GM23338 (cell line): ENCODE measurements around the gene SYVN1. TPM values are rescaled to one million over a fixed set of nuclear protein-coding genes. Genes with fewer than 3 reads are reported as not detected.
A peak's percentile ranks its signal among the peaks of the same experiment; 100 is the strongest.

Experiments
- ATAC-seq: fragments of 200-7000 bp; cut with Tn5 transposase; 3 replicates; pipeline ENCODE4 v1.9.1; 2020
- DNase-seq: peaks from one replicate; pipeline ENCODE4 v3.0.0-alpha.2; 2015; ENCODE audit warnings: low spot score
- H2AFZ ChIP-seq: fragments of 200-600 bp; sonication (generic); 2 replicates; pipeline ENCODE4 v1.8.0; 2016; ENCODE audit warnings: antibody characterized with exemption, mild to moderate bottlenecking, moderate library complexity
- H3F3A ChIP-seq: fragments of 200-600 bp; sonication (generic); replicated peaks from 2 replicates; pipeline ENCODE4 v1.8.0; 2017; ENCODE audit warnings: antibody characterized with exemption, mixed run types, low read depth
- H3K27ac ChIP-seq: fragments of 200-600 bp; sonication (generic); 2 replicates; pipeline ENCODE4 v1.6.1; 2016; ENCODE audit warnings: low read depth
- H3K27me3 ChIP-seq: fragments of 200-600 bp; sonication (generic); 2 replicates; pipeline ENCODE4 v1.8.0; 2016; ENCODE audit warnings: mild to moderate bottlenecking, mixed run types, moderate library complexity; ENCODE audit not compliant: insufficient read depth
- H3K36me3 ChIP-seq: fragments of 200-600 bp; sonication (generic); 2 replicates; pipeline ENCODE4 v1.8.0; 2016; ENCODE audit warnings: mild to moderate bottlenecking; ENCODE audit not compliant: insufficient read depth
- H3K4me1 ChIP-seq: fragments of 200-600 bp; sonication (generic); 2 replicates; pipeline ENCODE4 v1.8.0; 2016; ENCODE audit warnings: mild to moderate bottlenecking, moderate library complexity; ENCODE audit not compliant: insufficient read depth
- H3K4me2 ChIP-seq: fragments of 200-600 bp; sonication (generic); 2 replicates; pipeline ENCODE4 v1.7.1; 2017; ENCODE audit warnings: mixed run types
- H3K4me3 ChIP-seq: fragments of 200-600 bp; sonication (generic); 2 replicates; pipeline ENCODE4 v1.6.1; 2016; ENCODE audit warnings: mixed run types
- H3K79me2 ChIP-seq: fragments of 200-600 bp; sonication (generic); replicated peaks from 2 replicates; pipeline ENCODE4 v1.8.0; 2017; ENCODE audit warnings: mild to moderate bottlenecking; ENCODE audit not compliant: insufficient read depth
- H3K9me2 ChIP-seq: fragments of 200-600 bp; sonication (generic); 2 replicates; pipeline ENCODE4 v1.8.0; 2017; ENCODE audit not compliant: insufficient read depth
- H4K20me1 ChIP-seq: fragments of 200-600 bp; sonication (generic); replicated peaks from 2 replicates; pipeline ENCODE4 v1.8.0; 2017; ENCODE audit warnings: mild to moderate bottlenecking; ENCODE audit not compliant: insufficient read depth
- H3K27ac Mint-ChIP-seq: 2 replicates; pipeline ENCODE4 v1.8.0; 2020; ENCODE audit warnings: inconsistent platforms, mild to moderate bottlenecking, moderate library complexity, mixed read lengths
- H3K27me3 Mint-ChIP-seq: 3 replicates; pipeline ENCODE4 v1.8.0; 2022; ENCODE audit warnings: low read depth, mild to moderate bottlenecking, moderate library complexity, mixed read lengths, inconsistent platforms; ENCODE audit not compliant: insufficient read depth, poor library complexity
- H3K36me3 Mint-ChIP-seq: 3 replicates; pipeline ENCODE4 v1.8.0; 2021; ENCODE audit warnings: low read depth, mild to moderate bottlenecking, inconsistent platforms, moderate library complexity, mixed read lengths
- H3K4me1 Mint-ChIP-seq: 3 replicates; pipeline ENCODE4 v1.8.0; 2020; ENCODE audit warnings: mild to moderate bottlenecking, inconsistent platforms, mixed read lengths
- H3K4me3 Mint-ChIP-seq: 3 replicates; pipeline ENCODE4 v1.8.0; 2021; ENCODE audit warnings: moderate library complexity, mild to moderate bottlenecking, inconsistent platforms, mixed read lengths
- H3K9me3 Mint-ChIP-seq: 3 replicates; pipeline ENCODE4 v1.8.0; 2020; ENCODE audit warnings: moderate library complexity, mild to moderate bottlenecking, inconsistent platforms, mixed read lengths
- CREB1 ChIP-seq: fragments of 250-450 bp; sonication (Bioruptor Pico); IDR thresholded peaks from 2 replicates; pipeline ENCODE4 v1.5.0; 2020; ENCODE audit warnings: low read depth, mild to moderate bottlenecking, moderate library complexity
- EZH2 ChIP-seq: fragments of 200-600 bp; sonication (generic); IDR thresholded peaks from one replicate; pipeline ENCODE4 v1.8.0; 2017; ENCODE audit warnings: antibody characterized with exemption, mild to moderate bottlenecking, low read depth; ENCODE audit not compliant: unreplicated experiment
- EZH2phosphoT487 ChIP-seq: fragments of 200-600 bp; sonication (generic); IDR thresholded peaks from one replicate; pipeline ENCODE4 v1.8.1; 2018; ENCODE audit warnings: antibody characterized with exemption; ENCODE audit not compliant: unreplicated experiment
- JUNB ChIP-seq: IDR thresholded peaks from one replicate; pipeline ENCODE4 v1.6.1; 2016; ENCODE audit warnings: antibody characterized with exemption; ENCODE audit not compliant: unreplicated experiment
- NANOG ChIP-seq: IDR thresholded peaks from 2 replicates; pipeline ENCODE4 v1.6.1; 2016; ENCODE audit warnings: antibody characterized with exemption, borderline replicate concordance
- STAT1 ChIP-seq: IDR thresholded peaks from one replicate; pipeline ENCODE4 v1.6.1; 2016; ENCODE audit warnings: antibody characterized with exemption; ENCODE audit not compliant: unreplicated experiment
- ZNF114 ChIP-seq: fragments of 250-450 bp; sonication (Bioruptor Pico); IDR thresholded peaks from 2 replicates; pipeline ENCODE4 v1.5.0; 2020; ENCODE audit warnings: mild to moderate bottlenecking, moderate library complexity
- ZNF331 ChIP-seq: fragments of 250-450 bp; sonication (Bioruptor Pico); IDR thresholded peaks from 2 replicates; pipeline ENCODE4 v1.5.0; 2020; ENCODE audit warnings: low read depth, mild to moderate bottlenecking, moderate library complexity
- polyA plus RNA-seq: library from polyadenylated mRNA; unstranded; fragments of >200 nt; fragmentation: Nextera tagmentation; extraction: Ambion mirVana; gene quantifications from 2 replicates; pipeline ENCODE4 v1.2.1, GENCODE V29; 2016
- total RNA-seq: library from RNA; depleted of rRNA; stranded (reverse); fragments of >200 nt; shearing (Covaris generic); gene quantifications from 2 replicates; pipeline ENCODE4 v1.2.3, GENCODE V29; 2014
- TF ChIP-seq, protein P1 (sequence below), 2 experiments: fragments of 200-600 bp in 1 of 2; sonication (generic) in 1 of 2; conservative IDR thresholded peaks; 2 replicates each; pipeline versions ENCODE4 v1.5.1 to v1.6.1; 2016 to 2017; ENCODE audit warnings: antibody characterized with exemption in 2 of 2, low read depth in 2 of 2, mild to moderate bottlenecking in 2 of 2, moderate library complexity in 1 of 2
- TF ChIP-seq, protein P2 (sequence below): IDR thresholded peaks from one replicate; pipeline ENCODE4 v1.6.1; 2018; ENCODE audit warnings: antibody characterized with exemption; ENCODE audit not compliant: unreplicated experiment
- TF ChIP-seq, protein P3 (sequence below): IDR thresholded peaks from 2 replicates; pipeline ENCODE4 v1.6.1; 2016; ENCODE audit warnings: antibody characterized with exemption

SYVN1 gene
- total and polyA plus RNA-seq, 2 experiments from 2014 or later: 13.8 to 28.7 TPM

DNA sequence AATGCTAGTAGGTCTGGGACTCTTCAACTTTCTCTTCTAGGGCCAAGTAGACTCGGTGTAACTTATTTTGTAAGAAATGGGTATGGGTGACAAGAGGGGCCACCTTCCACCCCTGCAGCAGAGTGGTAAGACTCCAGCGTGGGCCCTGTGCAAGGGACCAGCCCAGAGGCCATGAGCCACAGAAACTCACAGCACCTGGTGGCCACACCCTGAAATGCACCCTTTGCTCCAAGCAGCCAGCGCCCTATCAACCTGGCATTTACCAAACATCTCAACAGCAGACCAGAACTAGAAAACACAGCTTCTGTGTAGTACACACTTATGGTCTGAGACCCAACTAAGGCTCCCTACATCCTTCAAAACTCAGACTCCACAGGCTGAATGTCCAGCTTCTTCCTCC, 56.2 kb downstream of the SYVN1 start:
- no peaks in the 10 kb centered on the region; the same call in 2 of the 3 replicates for H3K9me3 Mint-ChIP-seq
- H3K4me3 ChIP-seq: no peak overlapping the region
- DNase-seq: peak; percentile 80
- peaks cover 8% of the 10 kb centered on the region for H3K27me3 Mint-ChIP-seq
- peaks cover 16% of the 10 kb centered on the region for H3K36me3 ChIP-seq
- TF ChIP-seq, protein P1, sequence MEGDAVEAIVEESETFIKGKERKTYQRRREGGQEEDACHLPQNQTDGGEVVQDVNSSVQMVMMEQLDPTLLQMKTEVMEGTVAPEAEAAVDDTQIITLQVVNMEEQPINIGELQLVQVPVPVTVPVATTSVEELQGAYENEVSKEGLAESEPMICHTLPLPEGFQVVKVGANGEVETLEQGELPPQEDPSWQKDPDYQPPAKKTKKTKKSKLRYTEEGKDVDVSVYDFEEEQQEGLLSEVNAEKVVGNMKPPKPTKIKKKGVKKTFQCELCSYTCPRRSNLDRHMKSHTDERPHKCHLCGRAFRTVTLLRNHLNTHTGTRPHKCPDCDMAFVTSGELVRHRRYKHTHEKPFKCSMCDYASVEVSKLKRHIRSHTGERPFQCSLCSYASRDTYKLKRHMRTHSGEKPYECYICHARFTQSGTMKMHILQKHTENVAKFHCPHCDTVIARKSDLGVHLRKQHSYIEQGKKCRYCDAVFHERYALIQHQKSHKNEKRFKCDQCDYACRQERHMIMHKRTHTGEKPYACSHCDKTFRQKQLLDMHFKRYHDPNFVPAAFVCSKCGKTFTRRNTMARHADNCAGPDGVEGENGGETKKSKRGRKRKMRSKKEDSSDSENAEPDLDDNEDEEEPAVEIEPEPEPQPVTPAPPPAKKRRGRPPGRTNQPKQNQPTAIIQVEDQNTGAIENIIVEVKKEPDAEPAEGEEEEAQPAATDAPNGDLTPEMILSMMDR (conservative IDR thresholded peaks at IDR 0.05; ENCODE audit: low read depth in 2 of 2): peak; percentile 63 to 66
- TF ChIP-seq JUNB: no peak
- H3K27ac ChIP-seq: peak overlapping the region; percentile 74; the same call in 1 of the 2 replicates
- no peak overlapping the region for H3K4me2 ChIP-seq
- H2AFZ ChIP-seq: no peak overlapping the region
- peaks cover 42% of the 10 kb centered on the region for H4K20me1 ChIP-seq
- H3K79me2 ChIP-seq: peaks cover 50% of the 10 kb centered on the region
- H3K4me3 Mint-ChIP-seq: no peak overlapping the region
- H3K4me1 ChIP-seq: peaks cover 8% of the 10 kb centered on the region; the same call in 1 of the 2 replicates
- peaks cover 69% of the 10 kb centered on the region for H3K36me3 Mint-ChIP-seq
- H3K27me3 ChIP-seq: no peaks in the 10 kb centered on the region
- H3K9me2 ChIP-seq: no peaks in the 10 kb centered on the region
- no peak overlapping the region for H3K27ac Mint-ChIP-seq
- peak; percentile 93 for ATAC-seq
- peaks cover 23% of the 10 kb centered on the region for H3K4me1 Mint-ChIP-seq
- peaks cover 29% of the 10 kb centered on the region; the same call in 1 of the 2 replicates for H3F3A ChIP-seq

DNA sequence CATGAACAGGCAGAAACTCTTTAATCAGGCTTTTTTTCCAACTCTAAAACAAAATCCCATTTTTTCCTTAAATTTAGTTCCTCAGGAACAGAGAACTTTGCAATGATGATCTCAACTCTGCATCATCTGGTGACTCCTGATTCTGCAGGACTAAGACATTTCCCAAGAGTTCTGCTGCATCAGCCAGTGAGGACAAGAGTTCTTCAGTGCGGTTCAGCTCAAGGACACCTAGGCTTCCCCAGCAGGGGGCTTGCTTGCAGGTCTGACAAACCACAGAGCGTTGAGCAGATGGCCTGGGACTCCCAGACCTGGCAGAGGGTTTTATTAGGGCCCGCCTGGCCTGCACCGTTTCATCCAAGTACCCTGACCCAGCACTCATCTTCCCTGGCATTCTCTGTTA, 56.9 kb downstream of the SYVN1 start:
- H4K20me1 ChIP-seq: peaks cover 35% of the 10 kb centered on the region
- H3K36me3 ChIP-seq: peaks cover 16% of the 10 kb centered on the region
- no peak overlapping the region; the same call in 2 of the 3 replicates for H3K4me3 Mint-ChIP-seq
- no peaks in the 10 kb centered on the region for H3K9me2 ChIP-seq
- peaks cover 1% of the 10 kb centered on the region; the same call in 1 of the 2 replicates for H3K4me1 ChIP-seq
- peaks cover 26% of the 10 kb centered on the region; the same call in 1 of the 2 replicates for H3F3A ChIP-seq
- TF ChIP-seq, protein P2, sequence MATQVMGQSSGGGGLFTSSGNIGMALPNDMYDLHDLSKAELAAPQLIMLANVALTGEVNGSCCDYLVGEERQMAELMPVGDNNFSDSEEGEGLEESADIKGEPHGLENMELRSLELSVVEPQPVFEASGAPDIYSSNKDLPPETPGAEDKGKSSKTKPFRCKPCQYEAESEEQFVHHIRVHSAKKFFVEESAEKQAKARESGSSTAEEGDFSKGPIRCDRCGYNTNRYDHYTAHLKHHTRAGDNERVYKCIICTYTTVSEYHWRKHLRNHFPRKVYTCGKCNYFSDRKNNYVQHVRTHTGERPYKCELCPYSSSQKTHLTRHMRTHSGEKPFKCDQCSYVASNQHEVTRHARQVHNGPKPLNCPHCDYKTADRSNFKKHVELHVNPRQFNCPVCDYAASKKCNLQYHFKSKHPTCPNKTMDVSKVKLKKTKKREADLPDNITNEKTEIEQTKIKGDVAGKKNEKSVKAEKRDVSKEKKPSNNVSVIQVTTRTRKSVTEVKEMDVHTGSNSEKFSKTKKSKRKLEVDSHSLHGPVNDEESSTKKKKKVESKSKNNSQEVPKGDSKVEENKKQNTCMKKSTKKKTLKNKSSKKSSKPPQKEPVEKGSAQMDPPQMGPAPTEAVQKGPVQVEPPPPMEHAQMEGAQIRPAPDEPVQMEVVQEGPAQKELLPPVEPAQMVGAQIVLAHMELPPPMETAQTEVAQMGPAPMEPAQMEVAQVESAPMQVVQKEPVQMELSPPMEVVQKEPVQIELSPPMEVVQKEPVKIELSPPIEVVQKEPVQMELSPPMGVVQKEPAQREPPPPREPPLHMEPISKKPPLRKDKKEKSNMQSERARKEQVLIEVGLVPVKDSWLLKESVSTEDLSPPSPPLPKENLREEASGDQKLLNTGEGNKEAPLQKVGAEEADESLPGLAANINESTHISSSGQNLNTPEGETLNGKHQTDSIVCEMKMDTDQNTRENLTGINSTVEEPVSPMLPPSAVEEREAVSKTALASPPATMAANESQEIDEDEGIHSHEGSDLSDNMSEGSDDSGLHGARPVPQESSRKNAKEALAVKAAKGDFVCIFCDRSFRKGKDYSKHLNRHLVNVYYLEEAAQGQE: no peak
- TF ChIP-seq STAT1 (no peak), CREB1 (CRISPR knock-in tag) (no peak), ZNF114 (CRISPR knock-in tag) (no peak), EZH2phosphoT487 (no peak), JUNB (no peak), NANOG (no peak), EZH2 (no peak), ZNF331 (CRISPR knock-in tag) (no peak)
- TF ChIP-seq, protein P3, sequence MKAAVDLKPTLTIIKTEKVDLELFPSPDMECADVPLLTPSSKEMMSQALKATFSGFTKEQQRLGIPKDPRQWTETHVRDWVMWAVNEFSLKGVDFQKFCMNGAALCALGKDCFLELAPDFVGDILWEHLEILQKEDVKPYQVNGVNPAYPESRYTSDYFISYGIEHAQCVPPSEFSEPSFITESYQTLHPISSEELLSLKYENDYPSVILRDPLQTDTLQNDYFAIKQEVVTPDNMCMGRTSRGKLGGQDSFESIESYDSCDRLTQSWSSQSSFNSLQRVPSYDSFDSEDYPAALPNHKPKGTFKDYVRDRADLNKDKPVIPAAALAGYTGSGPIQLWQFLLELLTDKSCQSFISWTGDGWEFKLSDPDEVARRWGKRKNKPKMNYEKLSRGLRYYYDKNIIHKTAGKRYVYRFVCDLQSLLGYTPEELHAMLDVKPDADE: no peak
- TF ChIP-seq, protein P1 (conservative IDR thresholded peaks at IDR 0.05; ENCODE audit: low read depth in 2 of 2): no peak
- H3K79me2 ChIP-seq: peaks cover 43% of the 10 kb centered on the region
- H3K27me3 Mint-ChIP-seq: peaks cover 10% of the 10 kb centered on the region
- H3K27ac ChIP-seq: no peak overlapping the region
- H3K4me1 Mint-ChIP-seq: peaks cover 17% of the 10 kb centered on the region
- ATAC-seq (no peak), DNase-seq (no peak)
- no peak overlapping the region for H2AFZ ChIP-seq
- H3K9me3 Mint-ChIP-seq: no peaks in the 10 kb centered on the region; the same call in 2 of the 3 replicates
- H3K27ac Mint-ChIP-seq: no peak overlapping the region
- H3K4me3 ChIP-seq: no peak overlapping the region
- peaks cover 64% of the 10 kb centered on the region for H3K36me3 Mint-ChIP-seq
- H3K4me2 ChIP-seq: no peak overlapping the region
- H3K27me3 ChIP-seq: no peaks in the 10 kb centered on the region
